GM19328 (cell line): Measurements from ENCODE around the gene PXMP2.

Experiments
- ATAC-seq: cut with Tn5 transposase; IDR thresholded peaks from one replicate; pipeline ENCODE4 v1.9.1; 2021; ENCODE audit warnings: mild to moderate bottlenecking, moderate library complexity; ENCODE audit not compliant: unreplicated experiment

PXMP2 gene

DNA sequence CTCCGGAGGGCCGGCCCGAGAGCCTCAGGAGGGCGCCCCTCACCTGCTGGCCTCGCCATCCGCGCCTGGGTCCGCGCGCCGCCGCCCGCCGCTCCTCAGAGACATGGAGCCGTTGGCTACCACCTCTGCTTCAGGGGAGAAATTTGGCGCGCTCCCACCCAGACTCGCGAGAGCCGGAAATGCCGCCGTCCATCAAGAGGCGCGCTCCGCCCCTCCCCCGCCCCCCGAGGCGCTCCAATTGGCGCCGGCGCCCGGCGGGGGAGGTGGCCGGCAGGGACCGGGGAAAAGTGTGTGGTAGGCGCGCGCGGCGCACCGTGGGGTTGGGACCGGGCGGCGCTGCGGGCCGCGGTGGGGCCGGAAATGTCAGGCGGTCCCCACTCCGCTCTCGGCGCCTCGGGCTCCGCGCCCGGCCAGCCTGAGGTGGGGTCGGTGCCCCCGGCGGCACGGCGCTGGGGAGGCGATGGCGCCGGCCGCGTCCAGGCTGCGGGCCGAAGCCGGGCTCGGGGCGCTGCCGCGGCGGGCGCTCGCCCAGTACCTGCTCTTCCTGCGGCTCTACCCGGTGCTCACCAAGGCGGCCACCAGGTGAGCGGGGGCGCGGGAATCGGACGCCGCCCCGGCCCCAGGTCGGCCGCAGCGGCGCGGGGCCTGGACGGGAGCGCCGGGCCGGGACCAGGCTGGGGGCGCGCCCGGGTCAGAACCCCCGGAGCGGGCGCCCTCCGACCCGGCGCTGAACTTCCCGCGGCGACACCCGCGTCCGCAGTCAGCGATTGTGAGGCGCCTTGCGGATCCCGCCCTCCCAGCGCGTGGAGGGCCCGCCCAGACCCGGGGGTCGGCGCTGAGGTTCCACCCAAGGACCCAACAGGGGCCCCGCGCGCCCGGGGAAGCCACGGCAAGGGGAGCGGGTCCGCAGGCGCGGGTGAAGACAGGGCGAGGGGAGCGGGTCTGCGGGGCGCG is at the start of gene PXMP2, which contains the start of gene POLE:
Gene PXMP2, plus strand, starts transcription at position 377 of the 954 bp plus-strand sequence. Its CDS starts 84 bp downstream, at position 461.
Gene POLE, minus strand, starts transcription at position 132 of the 954 bp plus-strand sequence. Its CDS starts 27 bp downstream, at position 105.
- ATAC-seq = peak; percentile 90

DNA sequence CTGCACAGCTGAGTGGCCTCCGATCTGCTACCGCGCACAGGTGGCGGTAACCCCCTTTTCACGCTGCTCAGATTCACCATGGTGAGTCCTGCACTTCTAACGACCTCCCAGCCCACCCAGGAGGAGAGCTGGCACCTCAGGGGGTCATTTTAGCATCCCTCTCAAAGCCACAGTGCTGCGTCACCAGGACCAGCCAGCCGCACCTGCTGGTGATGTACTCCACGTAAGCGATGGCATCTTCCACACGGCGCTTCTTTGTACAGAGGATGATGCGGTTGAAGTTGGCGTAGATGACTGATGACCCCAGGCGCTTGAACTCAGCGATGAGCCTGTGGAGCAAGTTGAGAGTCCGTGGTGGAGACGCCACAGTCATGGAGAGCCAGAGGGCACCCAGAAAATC is 49.6 kb upstream of the PXMP2 start:
- no peak for ATAC-seq

DNA sequence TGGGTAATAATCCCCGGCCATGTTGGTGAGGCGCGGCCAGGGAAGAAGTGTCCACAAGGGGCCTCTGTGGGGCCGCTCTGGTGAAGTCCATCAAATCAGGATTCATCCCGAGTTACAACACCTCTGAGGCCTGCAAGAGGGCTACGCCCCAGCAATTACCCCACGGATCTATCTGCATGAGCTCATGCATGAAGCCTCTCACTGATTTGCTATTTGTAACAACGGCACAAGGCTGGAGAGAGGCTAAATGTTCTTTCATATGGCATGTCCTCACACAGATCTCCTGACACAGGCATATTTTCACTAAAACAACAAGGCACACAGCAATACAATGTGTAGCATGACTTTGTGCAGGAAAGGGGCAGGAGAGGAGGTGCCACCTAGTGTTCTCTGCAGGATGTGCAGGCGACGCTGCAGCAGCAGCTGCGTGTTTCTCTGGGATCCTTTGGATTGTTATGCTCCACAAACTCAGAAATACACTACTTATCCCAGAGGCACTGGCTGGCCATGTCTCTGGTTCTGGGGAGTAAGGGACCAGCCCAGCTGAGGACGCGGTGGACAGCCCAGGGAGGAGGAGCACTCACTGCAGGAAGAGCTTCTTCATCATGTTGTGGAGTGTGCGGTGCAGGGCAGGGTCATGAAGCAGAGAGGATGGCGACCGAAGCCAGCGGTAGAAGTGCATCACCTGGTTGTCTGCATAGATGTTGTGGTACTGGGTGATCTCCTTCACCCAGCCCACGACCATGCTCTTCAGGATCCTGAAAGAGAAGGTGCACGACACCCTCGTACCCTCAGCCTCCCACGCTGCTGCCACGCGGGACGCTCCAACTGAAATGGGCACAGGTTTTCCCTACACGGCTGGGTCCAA is 48.6 kb upstream of the PXMP2 start:
- ATAC-seq = no peak

DNA sequence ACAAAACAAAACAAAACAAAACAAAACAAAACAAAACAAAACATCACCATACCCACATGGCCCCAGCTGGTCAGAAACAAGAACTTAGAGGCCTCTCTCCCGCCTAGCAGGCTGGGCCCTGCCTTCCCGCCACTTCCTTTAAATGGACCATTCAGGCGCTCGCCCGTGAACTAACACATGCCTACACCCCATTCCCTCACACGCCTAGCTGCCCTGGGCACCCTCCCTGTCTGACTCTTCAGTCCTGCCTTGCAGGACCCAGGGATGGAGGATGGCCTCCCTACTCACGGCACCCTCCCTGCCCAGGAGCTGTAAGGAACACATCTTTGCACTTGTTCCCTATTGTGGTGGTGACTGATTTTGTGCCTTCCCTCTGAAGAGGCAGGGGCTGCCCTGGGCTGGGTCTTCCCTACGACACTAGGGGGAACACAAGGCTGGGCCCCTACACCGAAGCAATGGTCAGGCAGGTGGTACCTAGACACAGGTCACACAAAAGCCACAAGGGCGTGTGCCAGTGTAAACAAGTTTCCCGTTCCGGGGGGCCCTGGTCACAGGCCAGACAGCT is 47.3 kb upstream of the PXMP2 start:
- ATAC-seq = no peak

DNA sequence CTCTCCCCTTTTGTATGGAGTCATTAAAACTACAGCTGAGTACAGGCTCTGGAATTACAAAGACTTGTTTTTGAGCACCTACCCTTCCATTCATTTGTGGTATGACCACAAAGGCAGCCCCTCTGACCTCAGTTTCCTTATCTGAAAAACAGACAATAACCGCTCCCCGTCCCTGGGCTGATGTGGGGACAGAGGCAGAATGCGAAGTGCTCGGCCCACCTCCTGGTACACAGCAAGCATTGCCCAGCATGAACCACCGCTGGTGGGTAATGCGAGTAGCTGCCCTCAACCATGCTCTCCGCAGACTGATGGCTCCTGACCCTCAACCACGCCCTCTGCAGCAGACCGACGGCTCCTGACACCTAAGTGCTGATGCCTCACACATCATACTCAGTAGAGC is 46.5 kb upstream of the PXMP2 start:
- no peak for ATAC-seq

DNA sequence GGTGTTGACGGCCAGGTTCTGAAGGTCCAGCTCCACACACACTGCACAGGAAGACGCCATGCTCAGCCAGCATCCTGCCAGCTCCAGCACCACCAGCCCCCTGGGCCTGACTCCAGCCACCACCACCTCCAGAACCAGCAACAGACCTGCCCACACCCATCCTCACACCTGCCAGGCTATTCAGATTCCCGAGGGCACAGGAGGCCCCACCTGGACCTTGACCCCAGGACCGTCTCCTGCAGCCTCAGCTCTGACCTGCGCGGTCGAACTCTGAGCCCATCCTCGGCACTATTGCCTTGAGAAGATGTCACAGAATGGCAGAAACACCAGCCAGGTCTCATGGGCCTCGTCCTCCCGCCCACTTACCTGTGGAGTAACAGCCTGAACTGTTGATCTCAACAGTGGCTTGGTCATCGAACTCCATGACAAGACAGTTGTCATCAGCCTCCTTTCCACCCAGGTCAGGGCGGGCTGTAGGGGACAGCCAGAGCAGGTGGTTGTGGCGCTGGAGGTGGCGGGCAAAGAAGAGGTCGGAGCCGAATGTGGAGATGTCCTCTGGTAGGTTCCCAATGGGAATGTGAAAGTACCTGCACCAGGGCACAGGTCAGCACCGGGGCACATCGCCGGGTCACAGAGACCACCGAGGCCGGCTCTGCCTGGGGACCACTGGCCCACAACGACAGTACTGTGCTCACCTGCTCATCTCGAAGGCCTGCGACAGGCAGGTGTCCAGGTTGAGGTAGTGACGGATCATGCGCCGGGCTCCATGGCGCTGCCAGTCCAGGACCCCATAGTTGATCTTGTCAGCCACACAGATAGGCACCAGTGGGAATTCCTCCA is 45.4 kb upstream of the PXMP2 start:
- ATAC-seq = no peak

DNA sequence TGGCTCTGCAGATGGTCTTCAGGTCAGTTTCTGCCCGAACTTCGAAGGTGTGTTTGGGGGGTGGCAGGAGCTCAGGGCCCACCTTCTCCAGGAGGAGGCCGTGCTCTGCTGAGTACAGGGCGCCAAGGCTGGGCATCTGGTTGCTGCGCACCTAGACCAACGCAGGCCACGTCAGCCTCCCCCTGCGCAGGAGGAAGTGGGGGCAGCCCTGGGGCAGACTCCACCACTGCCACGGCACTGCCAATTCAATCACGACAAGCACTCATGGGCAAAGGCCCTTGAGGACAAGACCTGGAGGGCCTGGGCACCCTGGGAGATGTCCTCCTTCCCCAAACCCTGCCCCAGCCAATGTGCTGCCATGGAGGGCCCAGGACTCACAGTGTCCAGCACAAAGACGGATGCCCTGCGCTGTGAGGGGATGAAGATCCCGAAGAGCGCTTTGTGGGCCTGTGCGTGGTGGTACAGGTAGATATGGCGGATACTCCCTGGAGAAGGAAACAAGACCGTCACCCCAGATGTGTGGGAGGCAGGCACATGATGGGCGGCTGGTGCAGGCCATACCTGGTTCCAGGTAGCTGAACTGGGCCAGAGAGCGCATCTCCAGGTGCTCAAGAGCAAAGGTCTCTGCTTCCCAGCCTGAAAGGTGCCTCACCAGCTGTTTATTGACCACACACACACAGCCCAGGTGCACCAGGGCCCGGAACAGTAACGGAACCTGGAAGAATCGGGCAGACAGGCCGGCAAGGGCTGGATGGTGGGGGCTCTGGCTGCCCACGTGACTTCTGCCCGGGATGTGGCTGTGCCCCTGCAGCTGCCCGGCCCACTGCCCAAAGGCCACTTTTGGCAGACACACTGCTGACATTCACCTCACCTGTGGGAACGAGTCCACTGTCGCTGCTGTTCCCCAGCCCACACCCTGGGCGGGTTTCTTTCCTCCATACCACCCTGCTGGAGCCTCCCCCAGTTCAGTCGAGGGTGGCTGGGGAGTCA is 44.2 kb upstream of the PXMP2 start:
- no peak for ATAC-seq

DNA sequence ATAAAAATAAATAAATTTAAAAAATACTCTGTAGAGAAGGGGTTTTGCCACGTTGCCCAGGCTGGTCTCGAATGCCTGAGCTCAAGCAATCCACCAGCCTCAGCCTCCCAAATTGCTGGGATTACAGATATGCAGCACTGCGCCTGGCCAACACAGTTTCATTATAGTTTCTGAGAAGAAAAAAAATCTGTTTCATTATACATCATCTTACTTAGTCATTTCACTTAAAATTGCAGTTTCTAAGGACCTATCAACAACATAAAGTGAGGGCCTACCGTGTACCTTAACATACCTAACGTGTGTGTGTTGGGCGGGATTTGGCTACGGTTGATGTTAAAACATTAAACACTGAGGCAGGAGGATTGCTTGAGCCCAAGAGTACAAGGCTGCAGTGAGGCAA is 40.5 kb upstream of the PXMP2 start:
- no peak for ATAC-seq

DNA sequence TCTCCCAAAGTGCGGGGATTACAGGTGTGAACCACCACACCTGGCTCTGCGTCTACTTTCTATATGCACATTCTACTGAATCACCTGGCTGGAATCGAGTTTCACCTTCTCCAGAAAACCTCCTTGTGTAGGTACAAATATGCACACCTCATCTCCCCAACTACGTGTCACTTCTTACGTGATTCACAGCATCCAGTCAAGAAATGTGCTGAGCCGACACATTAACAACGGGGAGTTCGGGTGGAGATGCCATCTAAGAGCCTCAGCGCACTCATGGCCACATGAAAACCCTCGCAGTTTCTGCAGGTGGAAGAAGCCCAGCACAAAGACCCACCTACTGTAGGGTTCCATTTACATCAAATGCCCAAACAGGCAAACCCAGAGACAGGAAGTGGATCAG is 39.5 kb upstream of the PXMP2 start:
- ATAC-seq = no peak

DNA sequence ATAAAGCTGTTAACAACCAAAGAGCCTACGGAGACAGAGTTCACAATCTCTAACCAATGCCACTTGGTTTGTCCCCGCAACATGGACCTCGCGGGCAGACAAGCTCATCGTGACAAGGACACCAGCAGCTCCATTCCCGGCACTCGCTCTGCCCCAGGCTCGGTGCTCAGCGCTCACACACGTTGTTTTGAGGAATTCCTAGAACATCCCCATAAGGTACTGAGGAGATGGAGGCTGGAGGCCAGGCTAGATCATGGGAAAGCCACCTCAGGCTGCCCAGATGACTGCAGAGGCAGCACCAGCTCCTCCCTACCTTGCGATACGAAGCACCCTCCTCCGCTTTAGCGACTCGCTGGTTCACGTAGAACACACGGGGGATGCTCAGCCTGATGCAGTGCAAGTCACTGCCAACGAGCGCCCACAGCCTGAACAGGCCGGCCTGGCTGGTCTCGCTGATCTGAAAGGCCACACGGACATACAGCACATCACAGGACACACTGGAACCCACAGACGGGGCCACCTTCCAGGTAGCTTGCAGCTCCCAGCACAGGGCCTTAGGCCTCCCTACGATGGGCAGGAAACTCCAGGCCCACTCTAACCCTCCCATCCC is 38.7 kb upstream of the PXMP2 start:
- no peak for ATAC-seq

DNA sequence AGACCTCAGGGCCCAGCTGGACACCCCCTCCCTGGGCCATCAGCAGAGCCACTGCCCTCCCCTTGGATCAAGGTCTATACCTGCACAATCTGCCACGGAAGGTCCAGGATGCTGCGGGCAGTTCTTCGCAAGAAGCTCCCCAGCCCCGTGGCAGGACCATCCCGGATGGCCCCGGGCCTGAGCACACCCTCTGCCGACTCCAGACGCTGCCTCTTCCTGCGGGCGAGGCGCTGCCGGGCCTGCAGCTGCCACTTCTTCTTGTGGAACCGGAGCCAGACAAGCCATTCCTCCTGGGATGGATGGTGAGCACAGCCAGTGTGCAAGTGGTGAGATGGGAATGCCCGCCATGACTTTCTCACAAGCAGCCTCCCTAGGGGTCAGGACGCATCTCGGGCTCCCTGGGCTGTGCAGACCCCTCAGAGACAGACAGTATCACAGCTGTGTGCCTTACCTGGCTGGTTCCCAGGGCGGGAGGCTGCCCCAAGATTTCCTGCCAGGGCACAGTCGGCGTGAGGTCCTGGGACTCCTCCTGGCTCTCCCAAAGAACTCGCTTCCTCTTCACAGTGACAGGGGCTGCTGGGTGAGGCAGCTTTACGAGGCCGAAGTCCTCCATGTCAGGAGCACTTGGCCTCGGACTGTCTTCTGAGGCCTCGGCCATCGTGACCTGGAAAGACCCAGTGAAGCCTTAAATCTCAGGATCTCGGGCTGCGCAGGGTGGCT is 38.0 kb upstream of the PXMP2 start:
- ATAC-seq = no peak

DNA sequence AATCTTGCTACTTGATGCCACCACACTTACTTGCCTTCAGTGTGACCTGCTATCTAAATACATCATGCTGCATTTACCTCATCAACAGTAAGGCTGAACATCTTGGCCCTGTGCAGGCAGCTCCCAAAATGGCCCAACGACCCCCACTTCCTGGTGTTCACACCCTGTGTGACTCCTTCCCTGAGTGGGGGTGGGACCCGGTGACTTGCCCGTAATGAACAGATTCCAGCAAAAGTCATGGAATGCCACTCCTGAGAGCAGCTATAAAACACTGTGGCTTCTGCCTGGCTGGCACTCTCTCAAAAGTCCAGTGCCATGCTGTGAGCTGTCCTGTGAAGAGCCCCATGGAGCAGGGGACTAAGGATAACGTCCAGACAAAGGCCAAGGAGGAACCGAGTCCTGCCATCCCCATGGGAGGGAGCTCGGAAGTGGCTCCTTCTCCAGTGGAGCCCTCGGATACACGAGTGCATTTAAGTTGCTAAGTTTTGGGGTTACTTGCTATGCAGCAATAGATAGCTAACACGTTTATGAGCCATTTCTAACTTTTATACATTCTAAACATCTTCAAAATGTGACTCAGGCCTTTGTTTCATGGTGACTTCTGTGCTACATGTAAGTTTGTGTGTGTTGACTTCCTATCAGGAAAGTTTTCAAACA is 35.8 kb upstream of the PXMP2 start:
- ATAC-seq = no peak

DNA sequence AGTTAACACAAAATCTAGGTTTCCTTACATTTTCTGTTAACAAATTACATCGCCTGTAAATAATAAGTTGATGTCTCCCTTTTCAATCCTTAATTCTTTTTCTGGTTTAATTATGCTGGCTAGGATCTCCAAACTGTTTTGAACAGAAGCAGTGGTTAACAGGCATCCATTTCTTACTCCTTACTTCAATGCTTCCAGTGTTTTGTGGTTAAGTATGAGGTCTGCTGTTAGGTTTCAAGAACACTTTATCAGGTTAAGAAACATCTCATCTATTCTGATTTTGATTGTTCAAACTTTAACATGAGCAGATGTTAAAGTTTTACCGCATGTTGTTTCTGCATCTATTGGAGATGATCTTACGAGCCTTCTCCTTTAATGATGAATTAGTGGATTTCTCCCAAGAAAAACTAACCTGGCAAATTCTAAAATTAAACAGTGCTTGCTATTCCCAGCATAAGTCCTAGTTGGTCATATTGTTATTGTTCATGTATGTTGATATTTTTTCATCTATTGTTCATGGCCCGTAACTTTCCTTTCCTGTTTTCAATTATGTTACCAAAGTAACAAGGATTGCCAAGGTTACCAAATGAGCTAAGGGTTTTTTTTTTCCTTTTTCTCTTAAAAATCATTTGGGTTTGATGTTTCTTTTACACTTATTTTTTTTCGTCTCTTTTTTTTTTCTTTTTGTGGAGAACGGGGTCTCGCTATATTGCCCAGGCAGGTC is 33.7 kb upstream of the PXMP2 start:
- no peak for ATAC-seq

DNA sequence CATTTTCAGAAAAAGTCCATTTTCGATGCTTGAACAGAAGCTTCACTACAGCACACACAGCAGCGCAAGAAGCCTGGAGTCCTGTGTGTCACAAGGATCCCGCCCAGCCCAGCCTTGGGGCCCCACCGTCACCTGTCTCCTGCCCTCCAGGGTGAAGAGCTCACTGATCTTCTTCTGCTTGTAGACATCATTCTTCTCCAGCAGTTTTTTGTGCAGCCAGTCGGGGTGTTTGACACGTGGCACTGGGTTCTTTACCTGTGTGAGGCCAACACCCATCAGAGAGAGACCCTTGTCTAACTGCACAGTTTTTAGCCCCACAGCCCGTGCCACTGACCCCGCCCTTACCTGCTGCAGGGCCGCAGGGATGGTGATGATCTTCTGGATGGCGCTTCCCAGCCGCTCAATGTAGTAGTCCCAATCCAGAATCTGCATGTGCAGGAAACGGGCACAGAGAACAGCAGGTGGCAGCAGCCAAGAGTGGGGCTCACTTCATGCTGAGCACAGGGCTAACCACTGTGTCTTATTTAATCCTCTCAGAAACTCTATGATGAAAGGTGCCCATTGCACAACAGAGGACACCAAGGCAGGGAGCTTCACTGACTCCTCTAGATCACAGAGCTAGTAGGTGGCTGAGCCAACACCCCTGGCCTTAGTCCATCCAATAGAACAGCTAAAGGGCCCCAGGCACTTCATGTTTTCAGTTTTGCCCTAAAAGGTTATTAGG is 30.2 kb upstream of the PXMP2 start:
- no peak for ATAC-seq

DNA sequence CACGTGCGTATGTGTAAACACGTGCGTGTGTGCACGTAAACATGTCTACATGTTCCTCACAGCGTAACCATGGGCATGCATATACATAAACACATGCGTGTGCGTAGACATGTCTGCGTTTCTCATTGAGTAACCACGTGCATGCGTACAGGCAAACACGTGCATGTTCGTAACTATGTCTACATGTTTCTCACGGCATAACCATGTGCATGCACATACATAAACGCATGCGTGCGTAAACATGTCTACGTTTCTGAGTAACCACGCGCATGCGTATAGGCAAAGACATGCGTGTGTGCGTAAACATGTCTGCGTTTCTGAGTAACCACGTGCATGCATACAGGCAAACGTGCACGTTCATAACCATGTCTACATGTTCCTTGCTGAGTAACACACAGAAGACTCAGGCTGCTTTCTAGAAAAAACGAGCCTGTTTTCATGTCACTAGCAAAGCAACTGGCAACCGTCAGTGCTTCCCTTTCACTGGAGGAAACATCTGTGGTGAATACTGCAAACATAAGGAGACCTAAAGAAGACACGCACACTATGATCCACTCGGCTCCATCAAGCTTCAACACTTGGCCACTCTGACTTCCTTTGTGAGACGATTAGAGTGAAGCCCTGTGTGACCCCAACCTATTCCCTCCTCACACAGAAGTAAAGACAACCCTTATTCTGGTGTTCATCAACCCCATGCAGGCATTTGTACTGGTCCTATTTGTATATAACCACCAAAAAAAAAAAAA is 29.1 kb upstream of the PXMP2 start:
- no peak for ATAC-seq

DNA sequence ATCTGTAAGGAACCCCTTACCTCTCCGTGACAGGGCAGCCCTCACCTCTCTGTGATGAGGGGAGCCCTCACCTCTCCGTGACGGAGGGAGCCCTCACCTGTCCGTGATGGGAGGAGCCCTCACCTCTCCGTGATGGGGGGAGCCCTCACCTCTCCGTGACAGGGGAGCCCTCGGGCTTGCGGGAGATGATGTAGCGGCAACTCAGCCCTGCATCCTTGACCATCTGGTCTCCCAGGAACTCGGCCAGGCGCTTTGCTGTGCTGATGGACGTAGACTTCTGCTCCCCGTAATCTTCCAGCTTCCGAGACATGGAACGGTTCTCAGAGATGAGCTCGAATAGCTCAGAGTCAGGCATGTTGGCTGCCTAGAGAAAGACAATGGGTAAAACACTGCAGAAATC is 28.2 kb upstream of the PXMP2 start:
- ATAC-seq = no peak
